ENCODE results near the gene ZNF821.
"Not testable (repeated sequence)": the region's sequence is repeated elsewhere in the genome, so short reads cannot be mapped to it uniquely, and the experiment has no call there.

ZNF821 gene

GRCh38 chr16:71883849-71884638 is at the start of gene ZNF821:
TSS of gene ZNF821 (minus strand) at chr16:71884182. CDS start at chr16:71879946, 4,236 bp downstream.
- intact Hi-C loops (cut with DNase I): loop anchor here (5.0 to 10.0 kb wide), 2 partner anchors 77 to 211 kb away; partner anchors contain the start of genes AP1G1, DHX38 and TXNL4B
- peak; percentile 36 to 90 (median 80) for DNase-seq

- intact Hi-C loops (cut with DNase I): no loop called here
- no peak for DNase-seq
Observed at GRCh38 chr16:71933017-71933416, 49.0 kb upstream of the ZNF821 start.

DNA sequence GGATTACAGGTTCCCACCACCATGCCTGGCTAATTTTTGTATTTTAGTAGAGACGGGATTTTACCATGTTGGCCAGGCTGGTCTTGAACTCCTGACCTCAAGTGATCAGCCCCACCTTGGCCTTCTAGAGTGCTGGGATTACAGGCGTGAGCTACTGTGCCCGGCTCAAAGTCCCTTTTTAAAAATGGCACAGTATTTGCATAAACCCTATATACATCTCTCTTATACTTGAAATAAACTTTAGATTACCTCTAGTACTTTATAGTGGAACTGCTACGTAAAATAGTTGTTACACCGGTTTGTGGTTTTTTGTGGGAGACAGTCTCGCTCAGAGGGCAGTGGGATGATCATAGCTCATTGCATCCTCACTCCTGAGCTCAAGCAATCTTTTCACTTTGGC is 47.6 kb upstream of the ZNF821 start:
- DNase-seq: no peak
- intact Hi-C loops (cut with DNase I): no loop called here

- no peak for DNase-seq
- intact Hi-C loops (cut with DNase I): no loop called here
Observed at GRCh38 chr16:71931001-71931400, 47.0 kb upstream of the ZNF821 start.

DNA sequence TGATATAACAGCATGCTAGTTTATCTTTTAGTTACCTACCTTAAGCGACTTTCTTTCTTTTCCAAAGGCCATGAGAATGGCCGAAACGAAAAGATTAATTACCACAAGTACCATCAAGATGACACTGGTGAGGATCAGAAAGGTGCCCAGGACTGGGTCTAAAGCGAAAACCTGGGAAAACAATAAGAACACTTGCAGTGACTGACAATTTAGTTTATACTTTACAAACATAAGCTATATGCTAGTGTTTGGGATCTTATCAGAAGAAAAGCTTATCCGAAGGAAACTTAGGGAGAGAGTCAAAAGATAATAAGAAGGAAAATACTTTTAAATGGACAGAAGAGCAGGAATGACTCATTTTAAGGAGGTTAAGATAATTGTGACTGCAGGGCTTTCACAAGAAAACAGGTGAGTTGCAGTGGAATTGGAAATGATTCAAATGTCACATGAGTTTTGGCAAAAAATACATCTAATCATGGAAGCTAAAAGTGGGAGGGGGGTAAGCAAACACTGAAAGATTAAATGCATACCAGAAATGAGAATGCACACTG is 46.1 kb upstream of the ZNF821 start:
- intact Hi-C loops (cut with DNase I): no loop called here

DNA sequence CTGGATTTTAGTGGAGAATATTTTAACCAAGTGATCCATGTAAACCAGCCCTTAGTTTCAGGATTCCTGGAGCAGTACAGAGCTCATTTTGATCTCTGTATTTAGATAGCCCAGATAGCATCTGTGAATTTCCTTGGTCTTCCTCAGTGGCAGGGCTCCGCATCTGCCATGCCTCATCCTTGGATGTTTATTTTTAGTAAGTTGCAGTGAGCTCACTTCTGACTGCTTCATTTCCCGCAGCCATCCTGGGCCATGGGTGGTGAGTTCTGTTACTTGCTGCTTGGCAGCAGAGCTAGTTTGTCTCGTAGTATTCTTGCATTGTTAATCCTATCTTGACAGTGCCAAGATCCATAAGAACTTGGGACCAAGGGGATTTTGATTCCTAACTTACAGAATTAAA is 45.1 kb upstream of the ZNF821 start:
- intact Hi-C loops (cut with DNase I): no loop called here
- peak in 31 of 42 donors; percentile 17 to 79 (median 40) for DNase-seq

More for the DNA sequence above, 46.1 kb upstream of the ZNF821 start:
- DNase-seq: no peak

DNA sequence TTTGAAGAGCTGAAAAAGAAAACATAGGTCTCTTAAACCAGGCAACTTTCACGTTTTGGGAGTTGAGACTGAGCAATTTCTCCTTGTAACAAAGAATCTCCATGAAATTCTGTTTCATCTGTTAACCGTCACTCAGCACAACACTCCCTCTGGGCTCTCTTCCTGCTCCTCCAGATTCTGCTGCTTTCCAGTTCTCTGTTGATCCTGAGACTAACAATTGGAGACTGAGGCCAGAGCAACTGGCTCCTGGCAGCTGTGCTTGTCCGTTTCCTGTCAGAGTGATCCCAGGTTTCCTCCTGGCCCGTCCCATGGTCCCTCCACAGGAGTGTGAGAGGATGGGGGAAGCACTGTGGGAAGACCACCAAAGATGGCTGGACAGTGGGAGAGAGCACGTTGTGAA is 43.8 kb upstream of the ZNF821 start:
- intact Hi-C loops (cut with DNase I): no loop called here
- DNase-seq: no peak

- DNase-seq: peak in 29 of 42 donors; percentile 22 to 75 (median 44)
- intact Hi-C loops (cut with DNase I): no loop called here
Observed at GRCh38 chr16:71927383-71927782, 43.4 kb upstream of the ZNF821 start.

DNA sequence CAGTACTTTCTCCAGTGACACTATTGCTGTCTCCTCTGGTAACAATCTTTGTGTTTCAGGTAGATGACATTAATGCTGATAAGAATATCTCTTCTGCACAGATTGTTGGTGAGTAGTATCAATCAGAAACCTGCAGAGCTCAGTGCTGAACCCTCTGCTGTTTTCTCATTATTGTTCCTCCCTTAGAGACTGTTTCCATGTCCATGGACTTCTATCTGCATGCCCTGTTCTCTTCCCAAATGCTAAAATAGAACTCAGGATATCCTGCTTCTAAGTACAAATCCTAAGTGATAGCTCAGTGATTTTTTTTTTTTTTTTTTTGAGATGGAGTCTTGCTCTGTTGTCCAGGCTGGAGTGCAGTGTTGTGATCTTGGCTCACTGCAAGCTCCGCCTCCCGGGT is 40.7 kb upstream of the ZNF821 start:
- intact Hi-C loops (cut with DNase I): no loop called here
- DNase-seq: no peak

DNA sequence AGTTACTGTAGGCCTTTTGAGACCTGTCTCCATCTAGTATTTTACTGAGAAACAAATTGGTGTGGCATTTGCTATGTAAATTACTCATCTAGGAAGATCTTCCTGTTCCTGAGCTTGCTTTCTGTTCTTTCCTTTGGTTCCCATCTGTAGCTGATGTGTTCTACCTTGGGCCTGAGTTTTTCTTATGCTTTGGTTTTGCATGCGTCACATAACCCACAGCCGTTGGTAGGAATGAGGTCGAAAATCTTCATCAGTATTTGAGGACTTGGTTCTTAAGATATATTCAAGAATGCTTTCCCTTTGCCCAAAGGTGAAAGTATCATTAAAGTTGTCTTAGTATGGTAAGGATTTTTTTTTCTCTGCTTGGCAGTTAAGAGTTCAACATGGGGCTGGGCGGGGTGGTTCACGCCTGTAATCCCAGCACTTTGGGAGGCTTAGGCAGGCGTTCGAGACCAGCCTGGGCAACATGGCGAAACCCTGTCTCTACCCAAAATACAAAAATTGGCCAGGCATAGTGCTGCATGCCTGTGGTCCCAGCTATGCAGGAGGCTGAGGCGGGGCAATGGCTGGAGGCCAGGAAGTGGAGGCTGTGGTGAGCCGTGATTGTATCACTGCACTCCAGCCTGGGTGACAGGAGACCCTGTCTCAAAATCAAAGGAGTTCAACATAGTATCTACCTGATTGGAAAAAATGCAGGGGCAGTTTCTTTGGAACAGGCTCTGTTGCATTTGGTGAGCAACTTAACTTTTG is 40.1 kb upstream of the ZNF821 start:
- intact Hi-C loops (cut with DNase I): no loop called here
- no peak for DNase-seq

GRCh38 chr16:71920658-71921057 is 36.7 kb upstream of the ZNF821 start:
- intact Hi-C loops (cut with DNase I): no loop called here
- no peak for DNase-seq

- intact Hi-C loops (cut with DNase I): no loop called here
- DNase-seq: no peak
Observed at GRCh38 chr16:71919035-71919434, 35.1 kb upstream of the ZNF821 start.

- no peak for DNase-seq
- intact Hi-C loops (cut with DNase I): no loop called here
Observed at GRCh38 chr16:71917900-71918299, 33.9 kb upstream of the ZNF821 start.

DNA sequence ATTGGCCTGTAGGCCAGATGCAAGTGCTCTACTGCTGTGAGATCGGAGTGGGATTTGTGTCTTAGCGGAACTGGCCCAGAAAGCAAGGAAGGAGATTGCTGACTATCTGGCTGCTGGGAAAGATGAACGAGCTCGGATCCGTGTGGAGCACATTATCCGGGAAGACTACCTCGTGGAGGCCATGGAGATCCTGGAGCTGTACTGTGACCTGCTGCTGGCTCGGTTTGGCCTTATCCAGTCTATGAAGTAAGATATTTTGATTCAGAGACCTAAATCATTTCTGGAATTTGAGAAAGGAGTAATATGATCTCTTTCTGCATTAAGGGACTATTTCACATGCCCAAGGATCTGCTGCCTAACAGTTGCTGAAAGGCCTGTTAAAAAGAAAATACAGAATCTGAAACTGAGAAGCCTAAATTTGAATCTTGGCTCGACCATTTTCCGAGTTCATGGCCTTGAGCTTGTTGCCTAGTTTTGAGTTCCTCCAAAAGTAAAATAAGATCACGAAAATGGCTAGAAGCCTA is 32.5 kb upstream of the ZNF821 start:
- DNase-seq: no peak
- intact Hi-C loops (cut with DNase I): no loop called here

- no peak for DNase-seq
- intact Hi-C loops (cut with DNase I): no loop called here
Observed at GRCh38 chr16:71915350-71915749, 31.4 kb upstream of the ZNF821 start.

DNA sequence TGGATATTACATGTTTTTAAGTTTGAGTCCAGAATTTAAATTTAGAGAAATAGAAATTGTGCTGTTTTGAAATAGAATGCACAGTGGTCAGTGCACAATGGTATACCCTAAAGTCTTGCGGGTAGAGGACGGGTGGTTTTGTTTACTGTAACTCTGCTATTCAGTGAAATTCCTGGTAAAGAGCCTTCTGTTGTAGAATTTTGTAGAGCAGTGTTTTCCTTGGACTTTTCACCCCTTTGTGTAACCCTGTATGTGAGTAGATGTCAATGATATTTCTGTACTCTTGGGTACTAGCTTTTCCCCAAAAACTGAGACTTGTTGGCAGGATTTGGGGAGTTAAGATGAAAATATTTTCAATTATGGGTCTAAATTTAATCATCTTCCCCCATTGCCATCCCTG is 30.8 kb upstream of the ZNF821 start:
- intact Hi-C loops (cut with DNase I): no loop called here

DNA sequence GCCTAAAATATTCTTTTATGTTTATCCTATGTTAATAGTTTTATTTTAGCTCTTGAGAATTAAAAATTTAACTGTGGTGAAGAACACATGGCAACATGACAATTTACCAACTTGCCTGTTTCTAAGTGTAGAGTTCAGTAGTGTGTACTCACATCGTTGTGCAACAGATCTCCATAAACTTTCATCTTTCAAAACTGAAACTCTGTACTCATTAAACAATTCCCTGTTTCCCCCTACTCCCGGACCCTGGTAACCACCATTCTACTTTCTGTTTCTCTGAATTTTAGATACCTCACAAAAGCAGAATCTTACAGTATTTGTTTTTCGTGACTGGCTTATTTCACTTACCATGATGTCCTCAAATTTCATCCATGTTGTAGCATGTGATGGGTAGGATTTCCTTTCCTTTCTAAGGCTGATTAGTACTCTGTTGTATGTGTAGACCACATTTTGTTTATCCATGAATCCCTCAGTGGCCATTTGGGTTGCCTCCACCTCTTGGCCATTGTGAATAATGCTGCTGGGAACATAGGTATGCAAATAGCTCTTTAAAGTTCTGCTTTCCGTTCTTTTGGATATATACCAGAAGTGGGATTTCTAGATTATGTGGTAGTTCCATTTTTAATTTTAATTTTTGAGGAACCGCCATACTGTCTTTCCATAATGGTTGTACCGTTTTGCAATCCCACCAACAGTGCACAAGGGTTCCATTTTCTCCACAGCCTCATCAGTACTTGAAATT is 28.7 kb upstream of the ZNF821 start:
- intact Hi-C loops (cut with DNase I): no loop called here
- DNase-seq: no peak

More for the DNA sequence above, 30.8 kb upstream of the ZNF821 start:
- no peak for DNase-seq

DNA sequence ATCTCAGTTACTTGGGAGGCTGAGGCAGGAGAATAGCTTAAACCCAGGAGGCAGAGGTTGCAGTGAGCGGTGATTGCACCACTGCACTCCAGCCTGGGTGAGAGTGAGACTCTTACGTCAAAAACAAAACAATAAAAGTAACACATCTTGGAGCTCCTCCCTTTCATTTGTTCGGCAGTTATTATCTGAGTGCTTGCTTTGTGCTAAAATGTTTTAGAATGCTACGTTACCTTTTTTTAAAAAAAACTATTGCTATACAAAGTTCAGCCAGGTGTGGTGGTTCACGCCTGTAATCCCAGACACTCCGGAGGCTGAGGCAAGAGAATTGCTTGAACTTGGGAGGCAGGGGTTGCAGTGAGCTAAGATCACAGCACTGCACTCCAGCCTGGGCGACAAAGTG is 27.1 kb upstream of the ZNF821 start:
- DNase-seq: no peak
- intact Hi-C loops (cut with DNase I): no loop called here

DNA sequence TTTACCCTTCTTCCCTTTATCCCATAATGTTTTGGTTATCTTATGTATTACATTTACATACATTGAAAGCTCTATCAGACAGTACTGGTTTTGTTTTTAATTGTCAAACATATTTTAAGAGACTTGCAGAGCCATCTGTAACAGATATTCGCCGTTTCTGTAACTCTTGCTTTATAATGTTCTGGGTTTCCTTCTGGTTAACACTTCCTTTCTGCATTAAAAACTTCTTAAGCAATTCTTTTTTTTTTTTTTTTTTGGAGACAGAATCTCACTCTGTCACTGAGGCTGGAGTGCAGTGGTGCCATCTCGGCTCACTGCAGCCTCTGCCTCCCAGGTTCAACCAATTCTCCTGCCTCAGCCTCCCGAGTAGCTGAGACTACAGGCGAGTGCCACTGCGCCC is 21.8 kb upstream of the ZNF821 start:
- intact Hi-C loops (cut with DNase I); DNase-seq: not testable (repeated sequence)
